Fibroblast of lung (primary cell): ENCODE results near the gene IL2. TPM values are rescaled to one million over a fixed set of nuclear protein-coding genes. Genes with fewer than 3 reads are reported as not detected.
A peak's percentile ranks its signal among the peaks of the same experiment; 100 is the strongest.

ENCODE experiments used
- DNase-seq, 2 donors: peaks; one replicate each; pipeline versions ENCODE4 v3.0.0 to v3.0.0-alpha.2; 2010; ENCODE audit warnings: low read depth in 2 of 2
- H2AFZ ChIP-seq: 2 replicates; pipeline ENCODE4 v1.5.1; 2012; ENCODE audit warnings: low read length, control low read depth, inconsistent platforms
- H3K27ac ChIP-seq: 2 replicates; pipeline ENCODE4 v1.5.1; 2011; ENCODE audit warnings: low read length, control low read depth; ENCODE audit not compliant: insufficient read depth
- H3K27me3 ChIP-seq: 2 replicates; pipeline ENCODE4 v1.5.1; 2011; ENCODE audit warnings: mild to moderate bottlenecking, low read length; ENCODE audit not compliant: control insufficient read depth, insufficient read depth
- H3K36me3 ChIP-seq: 2 replicates; pipeline ENCODE4 v1.5.1; 2011; ENCODE audit warnings: low read length; ENCODE audit not compliant: control insufficient read depth, insufficient read depth
- H3K4me1 ChIP-seq: 2 replicates; pipeline ENCODE4 v1.5.1; 2011; ENCODE audit warnings: low read length; ENCODE audit not compliant: control insufficient read depth, insufficient read depth; ENCODE audit errors: extremely low read depth
- H3K4me2 ChIP-seq: 2 replicates; pipeline ENCODE4 v1.5.1; 2011; ENCODE audit warnings: low read length, control low read depth; ENCODE audit not compliant: insufficient read depth; ENCODE audit errors: extremely low read depth
- H3K4me3 ChIP-seq, 4 experiments: fragments of 200-600 bp in 1 of 4; sonication (generic) in 1 of 4; replicated peaks in 1 of 4; 2 replicates each; pipeline ENCODE4 v1.5.1; 2011 to 2016; ENCODE audit warnings: low read length in 4 of 4, low read depth in 3 of 4, mild to moderate bottlenecking in 3 of 4, control low read depth in 2 of 4, inconsistent platforms in 1 of 4, mixed read lengths in 1 of 4; ENCODE audit not compliant: insufficient read depth in 1 of 4; ENCODE audit errors: control extremely low read depth in 1 of 4
- H3K79me2 ChIP-seq: 2 replicates; pipeline ENCODE4 v1.5.1; 2012; ENCODE audit warnings: mild to moderate bottlenecking, low read length, inconsistent platforms; ENCODE audit not compliant: control insufficient read depth, insufficient read depth
- H3K9ac ChIP-seq: 2 replicates; pipeline ENCODE4 v1.5.1; 2011; ENCODE audit warnings: mild to moderate bottlenecking, low read length, control low read depth; ENCODE audit not compliant: insufficient read depth
- H3K9me3 ChIP-seq: 2 replicates; pipeline ENCODE4 v1.5.1; 2012; ENCODE audit warnings: low read depth, low read length; ENCODE audit not compliant: control insufficient read depth, insufficient read depth
- H4K20me1 ChIP-seq: 2 replicates; pipeline ENCODE4 v1.5.1; 2011; ENCODE audit warnings: low read length; ENCODE audit not compliant: control insufficient read depth, insufficient read depth; ENCODE audit errors: extremely low read depth
- CTCF ChIP-seq, 2 donors: IDR thresholded peaks in 1 of 2; conservative IDR thresholded peaks in 1 of 2; 1 replicate in 1 of 2; 2 replicates in 1 of 2; pipeline ENCODE4 v1.5.1; 2011 to 2012; ENCODE audit warnings: low read length in 2 of 2, control low read depth in 1 of 2, inconsistent platforms in 1 of 2, low read depth in 1 of 2, mild to moderate bottlenecking in 1 of 2
- EZH2 ChIP-seq: IDR thresholded peaks from 2 replicates; pipeline ENCODE4 v1.5.1; 2012; ENCODE audit warnings: low read length, control low read depth, mild to moderate bottlenecking; ENCODE audit errors: missing control alignments
- polyA plus RNA-seq, 2 donors: library from polyadenylated mRNA; depleted of rRNA in 1 of 2; stranded (reverse) in 1 of 2; unstranded in 1 of 2; fragments of >200 nt; gene quantifications; 2 replicates each; pipeline ENCODE4 v1.2.1, GENCODE V29; 2011 to 2012; ENCODE audit warnings: missing spikeins in 1 of 2
- total RNA-seq: library from RNA; depleted of rRNA; stranded (reverse); fragments of >200 nt; gene quantifications from 2 replicates; pipeline ENCODE4 v1.2.1, GENCODE V29; 2014

Gene IL2
- total and polyA plus RNA-seq, 2 donors (not counting 1 experiment from before 2014, with no cell fraction given), result not detected

GRCh38 chr4:122489061-122489460 lies 32.5 kb upstream of the IL2 start:
- Histone ChIP-seq H3K27me3 (no peaks in the 10 kb centered on the region), H2AFZ (no peak overlapping the region), H4K20me1 (no peaks in the 10 kb centered on the region), H3K9ac (no peak overlapping the region), H3K4me2 (no peak overlapping the region), H3K36me3 (no peaks in the 10 kb centered on the region), H3K9me3 (no peaks in the 10 kb centered on the region), H3K4me3 (no peak overlapping the region), H3K4me1 (no peaks in the 10 kb centered on the region), H3K79me2 (no peaks in the 10 kb centered on the region), H3K27ac (no peak overlapping the region)
- TF ChIP-seq EZH2 (no peak), CTCF (conservative IDR thresholded peaks at IDR 0.05 in 1 of 2, IDR thresholded peaks at IDR 0.05 in 1 of 2; ENCODE audit: low read depth in 1 of 2, low read length in 2 of 2) (no peak)
- no peak for DNase-seq

GRCh38 chr4:122483481-122483880 lies 27.0 kb upstream of the IL2 start:
- no peak overlapping the region for H3K4me2 ChIP-seq

DNA sequence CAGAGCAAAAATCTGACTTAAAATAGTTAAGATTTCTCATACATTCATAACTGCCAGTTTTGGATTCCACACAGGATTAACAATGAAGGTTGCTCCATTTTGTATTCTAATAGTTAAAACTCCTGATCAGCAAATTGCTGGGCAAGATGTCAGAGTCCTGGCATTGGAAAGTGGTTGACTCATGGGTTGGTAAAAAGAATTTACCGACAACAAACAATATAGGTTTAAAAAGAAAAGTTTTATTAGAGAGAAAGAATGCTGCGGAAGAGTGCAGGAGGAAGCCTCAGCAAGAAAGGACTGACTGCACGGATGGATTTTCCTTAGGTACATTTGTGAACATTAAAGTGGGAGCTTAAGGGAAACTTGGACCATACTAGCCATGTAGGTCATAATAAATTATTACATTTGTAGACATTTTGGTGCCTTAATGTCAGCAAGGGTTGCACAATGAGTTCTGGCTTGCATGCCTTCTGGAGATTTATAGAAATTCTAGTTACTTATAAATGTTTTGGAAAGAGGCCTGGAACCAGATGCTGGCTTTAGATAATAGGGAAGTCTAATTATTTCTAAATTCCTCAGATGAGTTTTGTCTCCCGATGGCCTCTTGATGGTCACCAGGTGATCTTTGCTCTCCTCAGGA lies 25.4 kb upstream of the IL2 start:
- Histone ChIP-seq H3K9me3 (no peaks in the 10 kb centered on the region), H3K9ac (no peak overlapping the region), H3K27ac (no peak overlapping the region), H3K4me2 (no peak overlapping the region), H3K4me3 (no peak overlapping the region), H2AFZ (no peak overlapping the region), H3K4me1 (no peaks in the 10 kb centered on the region), H4K20me1 (no peaks in the 10 kb centered on the region), H3K36me3 (no peaks in the 10 kb centered on the region), H3K79me2 (no peaks in the 10 kb centered on the region), H3K27me3 (no peaks in the 10 kb centered on the region)
- peak; percentile 29 to 76 for DNase-seq
- no peak for TF ChIP-seq EZH2
- no peak for TF ChIP-seq CTCF (conservative IDR thresholded peaks at IDR 0.05 in 1 of 2, IDR thresholded peaks at IDR 0.05 in 1 of 2; ENCODE audit: low read depth in 1 of 2, low read length in 2 of 2)

More at GRCh38 chr4:122483481-122483880, 27.0 kb upstream of the IL2 start:
- H3K79me2 ChIP-seq, result no peaks in the 10 kb centered on the region
- no peak for DNase-seq
- H3K36me3 ChIP-seq, result no peaks in the 10 kb centered on the region
- no peaks in the 10 kb centered on the region for H4K20me1 ChIP-seq
- no peaks in the 10 kb centered on the region for H3K9me3 ChIP-seq
- no peak overlapping the region for H3K9ac ChIP-seq
- no peaks in the 10 kb centered on the region for H3K4me1 ChIP-seq
- no peak overlapping the region for H2AFZ ChIP-seq
- TF ChIP-seq CTCF (conservative IDR thresholded peaks at IDR 0.05 in 1 of 2, IDR thresholded peaks at IDR 0.05 in 1 of 2; ENCODE audit: low read depth in 1 of 2, low read length in 2 of 2) (no peak), EZH2 (no peak)
- H3K27ac ChIP-seq, result no peak overlapping the region
- H3K27me3 ChIP-seq, result no peaks in the 10 kb centered on the region
- H3K4me3 ChIP-seq, result no peak overlapping the region
